PC-3 (cell line): ENCODE results near the gene PTCH1. TPM values are rescaled to one million over a fixed set of nuclear protein-coding genes. Genes with fewer than 3 reads are reported as not detected.

Experiments used
- ATAC-seq: fragments of 200-7000 bp; cut with Tn5 transposase; 2 replicates; pipeline ENCODE4 v1.9.1; 2020; ENCODE audit warnings: mild to moderate bottlenecking, moderate library complexity
- BruUV-seq: library from RNA; stranded (reverse); fragments of 400-500 nt; replicated peaks from 2 replicates; lab custom pipeline; 2021; lab: Mats Ljungman, UMichigan
- CTCF ChIA-PET: fragments of 300-600 bp; sonication (Branson Sonifier 250); formaldehyde crosslinking; loops from one replicate; lab custom pipeline; 2022; ENCODE audit warnings: antibody characterized with exemption; lab: Charles Lee
- POLR2A ChIA-PET: fragments of 300-600 bp; sonication (Branson Sonifier 250); formaldehyde crosslinking; loops from one replicate; lab custom pipeline; 2022; ENCODE audit warnings: antibody characterized with exemption; ENCODE audit not compliant: unreplicated experiment; lab: Charles Lee
- DNase-seq: peaks from one replicate; pipeline ENCODE4 v3.0.0-alpha.2; 2015
- H2AFZ ChIP-seq: fragments of 300-600 bp; sonication (generic); 2 replicates; pipeline ENCODE4 v1.6.0; 2016; ENCODE audit warnings: antibody characterized with exemption, low read length
- H3F3A ChIP-seq: fragments of 300-600 bp; sonication (generic); one replicate; pipeline ENCODE4 v1.6.0; 2017; ENCODE audit warnings: antibody characterized with exemption, low read length, control low read depth, mild to moderate bottlenecking; ENCODE audit not compliant: unreplicated experiment
- H3K27ac ChIP-seq: fragments of 300-600 bp; sonication (generic); 2 replicates; pipeline ENCODE4 v1.5.1; 2016; ENCODE audit warnings: mild to moderate bottlenecking, low read length
- H3K27me3 ChIP-seq: fragments of 300-600 bp; sonication (generic); 2 replicates; pipeline ENCODE4 v1.6.1; 2016; ENCODE audit warnings: low read length, mixed read lengths
- H3K36me3 ChIP-seq: fragments of 300-600 bp; sonication (generic); 2 replicates; pipeline ENCODE4 v1.6.1; 2016; ENCODE audit warnings: low read depth, mixed run types, low read length, mixed read lengths
- H3K4me1 ChIP-seq: fragments of 300-600 bp; sonication (generic); 2 replicates; pipeline ENCODE4 v1.5.1; 2016; ENCODE audit warnings: low read length; ENCODE audit not compliant: insufficient read depth
- H3K4me2 ChIP-seq: fragments of 300-600 bp; sonication (generic); 2 replicates; pipeline ENCODE4 v1.6.0; 2016; ENCODE audit warnings: low read length
- H3K4me3 ChIP-seq: fragments of 300-600 bp; sonication (generic); 2 replicates; pipeline ENCODE4 v1.5.1; 2016; ENCODE audit warnings: mild to moderate bottlenecking, low read length, mixed read lengths
- H3K79me2 ChIP-seq: fragments of 300-600 bp; sonication (generic); 2 replicates; pipeline ENCODE4 v1.6.1; 2017; ENCODE audit warnings: low read length, mixed read lengths
- H3K9ac ChIP-seq: fragments of 300-600 bp; sonication (generic); 2 replicates; pipeline ENCODE4 v1.6.0; 2016; ENCODE audit warnings: mild to moderate bottlenecking, low read length
- H3K9me2 ChIP-seq: fragments of 300-600 bp; sonication (generic); replicated peaks from 2 replicates; pipeline ENCODE4 v1.6.1; 2016; ENCODE audit warnings: mixed run types, low read length, mixed read lengths
- H3K9me3 ChIP-seq: fragments of 300-600 bp; sonication (generic); 2 replicates; pipeline ENCODE4 v1.6.1; 2016; ENCODE audit warnings: low read length, mixed read lengths
- H4K20me1 ChIP-seq: fragments of 300-600 bp; sonication (generic); 2 replicates; pipeline ENCODE4 v1.6.1; 2016; ENCODE audit warnings: low read length, mixed read lengths
- CTCF ChIP-seq: fragments of 300-600 bp; sonication (generic); conservative IDR thresholded peaks from 2 replicates; pipeline ENCODE4 v1.5.1; 2017; ENCODE audit warnings: antibody characterized with exemption, low read depth, mild to moderate bottlenecking, low read length
- EZH2 ChIP-seq: fragments of 300-600 bp; sonication (generic); IDR thresholded peaks from one replicate; pipeline ENCODE4 v1.6.1; 2017; ENCODE audit warnings: antibody characterized with exemption, mild to moderate bottlenecking, low read length; ENCODE audit not compliant: unreplicated experiment
- EZH2phosphoT487 ChIP-seq: fragments of 300-600 bp; sonication (generic); IDR thresholded peaks from 2 replicates; pipeline ENCODE4 v1.6.1; 2018; ENCODE audit warnings: mild to moderate bottlenecking, antibody characterized with exemption, low read length, borderline replicate concordance
- intact Hi-C: fragments of 100-400 bp; cut with micrococcal nuclease; formaldehyde crosslinking; loops from 2 replicates; pipeline ENCODE4 v1.9.0; 2023
- total RNA-seq: library from RNA; depleted of rRNA; stranded (reverse); fragments of >200 nt; gene quantifications from 2 replicates; pipeline ENCODE4 v1.2.3, GENCODE V29; 2014

Gene PTCH1
- total RNA-seq, 1 experiment from 2014 or later: 0.77 TPM

- CTCF ChIA-PET: no interaction called here
- Histone ChIP-seq H3K79me2 (no peaks in the 10 kb centered on the region), H3K4me1 (no peaks in the 10 kb centered on the region), H4K20me1 (no peaks in the 10 kb centered on the region), H3F3A (no peaks in the 10 kb centered on the region), H3K36me3 (no peaks in the 10 kb centered on the region), H3K9me3 (no peaks in the 10 kb centered on the region), H3K9ac (no peak overlapping the region), H3K9me2 (no peaks in the 10 kb centered on the region), H3K4me2 (no peak overlapping the region), H3K4me3 (no peak overlapping the region), H3K27ac (no peak overlapping the region), H3K27me3 (no peaks in the 10 kb centered on the region), H2AFZ (no peak overlapping the region)
- DNase-seq: no peak
- no TSS peak for BruUV-seq
- intact Hi-C loops: no loop called here
- TF ChIP-seq CTCF: no peak
- no peak for TF ChIP-seq EZH2phosphoT487
- no peak for TF ChIP-seq EZH2
- POLR2A ChIA-PET: no interaction called here
- no peak for ATAC-seq
These were observed 39.3 kb downstream of the PTCH1 start for GRCh38 chr9:95477441-95477840.

- Histone ChIP-seq H3F3A (no peaks in the 10 kb centered on the region), H3K27ac (no peak overlapping the region), H3K4me2 (no peak overlapping the region), H3K36me3 (no peaks in the 10 kb centered on the region), H3K9ac (no peak overlapping the region), H4K20me1 (no peaks in the 10 kb centered on the region), H2AFZ (no peak overlapping the region), H3K4me1 (no peaks in the 10 kb centered on the region), H3K4me3 (no peak overlapping the region), H3K79me2 (no peaks in the 10 kb centered on the region), H3K9me2 (no peaks in the 10 kb centered on the region), H3K9me3 (no peaks in the 10 kb centered on the region), H3K27me3 (no peaks in the 10 kb centered on the region)
- DNase-seq: no peak
- BruUV-seq: no TSS peak
- ChIA-PET POLR2A (no interaction called here), CTCF (no interaction called here)
- no peak for TF ChIP-seq EZH2
- no peak for TF ChIP-seq EZH2phosphoT487
- intact Hi-C loops: no loop called here
- ATAC-seq: no peak
These were observed 48.0 kb downstream of the PTCH1 start for GRCh38 chr9:95468791-95469190.

GRCh38 chr9:95465115-95465514 is 51.7 kb downstream of the PTCH1 start:
- ChIA-PET CTCF (no interaction called here), POLR2A (no interaction called here)
- ATAC-seq: no peak
- Histone ChIP-seq H3K79me2 (no peaks in the 10 kb centered on the region), H3K36me3 (no peaks in the 10 kb centered on the region), H4K20me1 (no peaks in the 10 kb centered on the region), H3K27ac (no peak overlapping the region), H2AFZ (no peak overlapping the region), H3F3A (no peaks in the 10 kb centered on the region), H3K9ac (no peak overlapping the region), H3K4me3 (no peak overlapping the region), H3K9me2 (no peaks in the 10 kb centered on the region), H3K27me3 (no peaks in the 10 kb centered on the region), H3K4me2 (no peak overlapping the region), H3K4me1 (no peaks in the 10 kb centered on the region), H3K9me3 (no peaks in the 10 kb centered on the region)
- no TSS peak for BruUV-seq
- TF ChIP-seq CTCF (no peak), EZH2 (no peak), EZH2phosphoT487 (no peak)
- DNase-seq: no peak
- intact Hi-C loops: no loop called here
